AG08396 (cell line): Measurements from ENCODE around the gene HECTD1.
"Not testable (repeated sequence)": the region's sequence is repeated elsewhere in the genome, so short reads cannot be mapped to it uniquely, and the experiment has no call there.

Experiments
- DNase-seq: peaks from one replicate; pipeline ENCODE4 v3.0.0; 2012; ENCODE audit warnings: low spot score, mixed read lengths

HECTD1 gene

DNA sequence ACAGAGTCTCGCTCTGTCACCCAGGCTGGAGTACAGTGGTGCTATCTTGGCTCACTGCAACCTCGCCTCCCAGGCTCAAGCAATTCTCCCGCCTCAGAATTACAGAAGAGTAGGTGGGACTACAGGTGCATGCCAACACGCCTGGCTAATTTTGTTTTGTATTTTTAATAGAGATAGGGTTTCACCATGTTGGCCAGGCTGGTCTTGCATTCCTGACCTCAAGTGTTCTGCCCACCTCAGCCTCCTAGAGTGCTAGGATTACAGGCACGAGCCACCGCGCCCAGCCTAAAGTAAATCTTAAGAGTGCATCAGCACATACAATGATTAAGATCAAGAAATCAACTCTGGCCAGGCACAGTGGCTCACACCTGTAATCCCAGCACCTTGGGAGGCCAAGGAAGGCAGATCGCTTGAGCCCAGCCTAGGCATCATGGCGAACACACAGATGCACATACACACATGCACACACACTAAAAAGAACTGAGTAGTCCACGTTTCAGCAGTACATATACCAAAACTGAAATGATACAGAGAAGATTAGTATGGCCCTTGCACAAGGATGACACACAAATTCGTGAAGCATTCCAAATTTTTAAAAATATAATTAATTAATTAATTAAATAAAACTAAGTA, 65.0 kb downstream of the HECTD1 start:
- DNase-seq: no peak

- no peak for DNase-seq
These were observed 68.2 kb downstream of the HECTD1 start for GRCh38 chr14:31139301-31139847.

DNA sequence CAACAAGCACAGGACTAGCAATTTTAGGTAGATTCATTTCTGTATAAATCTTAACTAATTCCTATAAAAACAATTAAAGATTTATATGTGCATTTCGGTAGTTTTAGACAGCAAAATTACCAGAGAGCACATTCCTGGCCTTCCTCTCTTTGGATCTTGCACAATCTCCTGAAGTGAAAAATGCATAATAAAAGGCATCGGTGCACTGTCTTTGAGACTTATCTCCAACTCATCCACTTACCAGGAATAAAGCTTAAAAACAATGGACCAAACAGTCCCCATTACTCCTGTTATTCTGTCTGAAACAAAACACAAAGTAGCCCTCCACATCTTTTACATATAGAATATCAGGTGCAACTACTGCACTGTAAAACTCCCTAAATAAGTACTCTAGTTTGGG, 69.3 kb downstream of the HECTD1 start:
- DNase-seq: peak; percentile 7

GRCh38 chr14:31137214-31137889, 70.2 kb downstream of the HECTD1 start:
- DNase-seq: no peak

GRCh38 chr14:31133133-31133532, 74.5 kb downstream of the HECTD1 start:
- DNase-seq: no peak

DNA sequence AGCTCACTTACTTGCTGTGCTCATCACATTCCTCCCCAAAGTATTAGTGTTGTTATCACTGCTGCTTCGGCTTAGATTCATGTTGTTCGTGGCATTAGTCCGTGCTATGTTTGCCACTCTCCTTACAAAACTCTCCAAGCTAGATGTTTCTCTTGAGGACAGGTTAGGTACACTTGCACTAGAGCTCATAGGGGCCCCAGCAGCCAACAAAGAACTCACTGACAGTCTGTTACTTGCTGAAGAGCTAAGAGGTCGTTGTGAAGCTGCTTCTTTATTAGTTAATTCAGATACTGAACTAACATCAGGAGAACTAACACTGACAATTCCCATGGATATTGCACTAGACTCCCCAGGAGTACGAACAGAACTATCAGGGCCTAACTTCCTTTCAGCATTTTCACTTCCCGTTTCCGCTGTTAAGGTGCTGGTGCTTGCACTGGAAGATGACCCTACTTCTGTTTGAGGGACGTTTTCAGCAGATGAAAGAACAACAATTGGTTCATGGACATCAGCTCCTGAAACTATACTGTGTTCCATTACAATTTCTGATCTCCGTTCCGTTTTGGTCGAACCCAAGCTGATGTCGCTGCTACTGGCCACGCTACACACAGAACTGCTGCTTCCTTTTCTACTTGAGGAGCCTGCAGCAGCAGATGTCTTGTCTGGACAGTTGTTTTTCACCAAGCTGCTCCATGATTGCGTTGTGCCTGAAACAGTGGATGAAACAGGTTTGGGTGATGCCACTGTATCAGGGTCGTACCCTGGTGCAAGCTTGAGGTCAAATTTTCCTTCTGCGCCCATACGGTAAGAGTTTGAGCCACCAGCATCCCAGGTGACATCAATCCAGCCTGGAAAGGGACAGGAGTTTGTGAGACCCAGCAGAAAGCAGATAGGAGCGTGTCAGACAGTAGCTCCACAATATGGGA, 78.7 kb downstream of the HECTD1 start:
- DNase-seq: no peak

- DNase-seq: no peak
These were observed 79.9 kb downstream of the HECTD1 start for GRCh38 chr14:31127690-31128089.

GRCh38 chr14:31126680-31127079, 80.9 kb downstream of the HECTD1 start:
- no peak for DNase-seq

GRCh38 chr14:31125231-31125630, 82.4 kb downstream of the HECTD1 start:
- DNase-seq: no peak

- DNase-seq: no peak
These were observed 83.4 kb downstream of the HECTD1 start for GRCh38 chr14:31124197-31124596.

DNA sequence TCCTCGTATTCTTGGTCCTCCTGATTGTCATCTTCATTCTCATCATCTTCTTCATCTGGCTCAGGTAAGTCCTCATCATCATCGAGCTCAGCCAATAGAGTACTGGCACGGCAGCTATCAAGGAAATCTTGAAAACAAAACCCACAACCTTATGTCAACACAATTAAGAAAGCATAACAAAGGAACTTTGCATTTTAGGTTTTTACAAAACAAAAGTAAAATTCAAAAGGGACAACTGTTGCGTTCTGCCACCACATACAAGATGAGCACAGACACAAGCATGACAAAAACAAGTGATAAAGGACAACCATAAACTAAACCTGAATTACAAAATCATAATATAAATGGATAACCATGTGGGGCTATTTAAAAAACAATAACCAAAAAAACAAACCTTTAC, 84.7 kb downstream of the HECTD1 start:
- no peak for DNase-seq

- DNase-seq: no peak
These were observed 85.4 kb downstream of the HECTD1 start for GRCh38 chr14:31122098-31122611.

- DNase-seq: no peak
These were observed 88.7 kb downstream of the HECTD1 start for GRCh38 chr14:31118892-31119291.

DNA sequence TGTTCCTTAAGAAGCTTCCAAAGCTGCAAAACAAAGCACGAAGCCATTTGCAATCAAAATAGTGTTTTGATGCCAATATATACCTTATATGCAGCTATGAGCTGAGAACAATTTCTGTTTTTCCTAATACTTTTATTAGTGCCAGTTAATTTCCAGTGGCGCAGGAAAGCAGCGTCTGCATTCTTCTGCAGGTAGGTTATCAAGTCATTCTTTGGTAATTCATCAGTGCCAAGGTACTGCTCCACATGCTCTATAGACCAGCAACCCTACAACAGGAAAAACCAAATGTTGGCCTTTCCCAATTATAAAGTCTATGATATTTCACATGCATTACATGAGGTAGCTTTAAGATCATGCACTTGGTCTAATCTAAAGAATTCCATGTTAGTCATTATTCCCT, 93.8 kb downstream of the HECTD1 start:
- DNase-seq: no peak

DNA sequence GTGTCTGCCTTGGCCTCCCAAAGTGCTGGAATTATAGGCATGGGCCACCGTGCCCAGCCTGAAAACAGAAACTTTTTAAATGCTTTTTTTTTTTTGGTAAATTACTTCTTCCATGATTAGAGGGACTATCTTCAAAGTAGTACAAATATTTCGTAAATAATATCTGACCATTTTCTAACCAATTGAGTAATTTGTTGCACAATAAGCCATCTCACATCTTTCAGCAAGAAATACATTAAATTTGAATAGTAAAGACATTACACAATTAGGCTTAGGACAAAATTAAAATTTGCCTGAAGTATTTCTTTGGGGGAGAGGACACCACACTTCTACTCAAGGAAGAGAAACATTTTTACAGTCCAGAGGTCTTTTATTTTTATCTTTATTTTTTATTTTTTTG, 96.7 kb downstream of the HECTD1 start:
- no peak for DNase-seq

DNA sequence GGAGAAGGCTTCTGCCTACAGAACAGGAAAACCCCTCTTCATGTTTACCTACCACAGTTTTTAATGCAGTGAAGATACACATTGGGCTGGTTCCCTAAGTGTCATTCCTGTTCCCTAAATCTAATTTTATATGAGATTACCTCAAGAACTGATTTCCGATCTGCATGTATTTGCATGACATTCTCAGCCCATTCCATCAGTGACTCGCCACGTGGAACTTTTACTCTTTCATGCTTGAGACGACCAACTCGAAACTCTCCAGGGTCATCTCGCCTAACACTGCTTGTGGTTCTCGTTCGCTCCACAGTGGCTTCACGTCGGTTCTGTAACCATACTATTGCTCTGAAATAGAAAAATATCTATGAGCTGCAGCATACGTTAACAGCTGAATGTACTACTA, 98.3 kb downstream of the HECTD1 start:
- no peak for DNase-seq

GRCh38 chr14:31106768-31107167, 100.8 kb downstream of the HECTD1 start:
- no peak for DNase-seq

DNA sequence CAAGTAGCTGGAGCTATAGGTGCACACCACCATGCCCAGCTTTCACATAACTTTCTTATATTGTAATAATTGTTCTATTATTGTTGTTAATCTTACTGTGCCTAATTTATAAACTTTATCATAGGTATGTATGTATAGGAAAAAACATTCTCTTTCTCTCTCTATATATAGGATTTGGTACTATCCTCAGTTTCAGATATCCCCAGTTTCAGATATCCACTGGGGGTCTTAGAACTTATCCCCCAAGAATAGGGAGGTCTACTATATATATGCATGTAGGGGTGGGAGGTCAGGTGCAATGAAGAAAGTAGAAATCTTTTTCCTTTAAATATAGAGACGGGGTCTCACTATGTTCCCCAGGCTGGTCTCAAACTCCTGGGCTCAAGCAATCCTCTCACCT, 110.5 kb downstream of the HECTD1 start:
- DNase-seq: no peak

DNA sequence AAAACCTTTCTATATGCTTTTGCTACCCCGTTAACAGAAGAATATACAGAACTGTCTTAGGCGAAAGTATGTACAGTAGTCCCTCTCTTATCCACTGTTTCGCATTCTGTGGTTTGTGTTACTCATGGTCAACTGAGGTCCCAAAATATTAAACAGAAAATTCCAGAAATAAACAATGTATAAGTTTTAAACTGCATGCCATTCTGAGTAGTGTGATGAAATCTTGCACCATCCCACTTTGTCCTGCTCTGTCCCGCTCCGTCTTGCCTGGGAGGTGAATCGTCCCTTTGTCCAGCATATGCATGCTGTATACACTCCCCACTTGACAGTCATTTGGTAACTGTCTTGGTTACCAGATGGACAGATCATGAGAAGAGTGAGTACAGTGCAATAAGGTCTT, 111.3 kb downstream of the HECTD1 start:
- no peak for DNase-seq

DNA sequence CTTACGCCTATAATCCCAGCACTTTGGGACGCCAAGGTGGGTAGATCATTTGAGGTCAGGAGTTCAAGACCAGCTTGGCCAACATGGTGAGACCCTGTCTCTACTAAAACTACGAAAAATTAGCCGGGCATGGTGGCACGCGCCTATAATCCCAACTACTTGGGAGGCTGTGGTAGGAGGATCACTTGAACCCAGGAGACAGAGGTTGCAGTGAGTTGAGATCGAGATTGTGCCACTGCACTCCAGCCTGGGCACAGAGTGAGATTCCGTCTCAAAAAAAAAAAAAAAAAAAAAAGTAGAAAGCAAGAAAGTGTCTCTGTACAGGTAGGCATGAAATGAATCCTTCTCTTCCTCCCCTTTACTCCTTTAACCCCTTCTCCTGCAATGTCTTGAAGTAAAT, 111.8 kb downstream of the HECTD1 start:
- not testable (repeated sequence) for DNase-seq

- DNase-seq: not testable (repeated sequence)
These were observed 113.4 kb downstream of the HECTD1 start for GRCh38 chr14:31093884-31094839.
